OCI-LY1 (cell line): ENCODE data around the gene ADAMTS7.

Source experiments
- H2AFZ ChIP-seq: fragments of 200-600 bp; sonication (generic), shearing (Covaris generic); 2 replicates; pipeline ENCODE4 v1.6.0; 2014; ENCODE audit warnings: antibody characterized with exemption, mild to moderate bottlenecking, low read length
- H3F3A ChIP-seq: fragments of 200-600 bp; sonication (generic), shearing (Covaris generic); 2 replicates; pipeline ENCODE4 v1.6.0; 2014; ENCODE audit warnings: mild to moderate bottlenecking, antibody characterized with exemption, low read length, moderate library complexity; ENCODE audit not compliant: insufficient read depth
- H3K27ac ChIP-seq: fragments of 200-600 bp; sonication (generic); 2 replicates; pipeline ENCODE4 v1.5.1; 2014; ENCODE audit warnings: low read length, mixed run types, mild to moderate bottlenecking, low read depth; ENCODE audit not compliant: poor library complexity, severe bottlenecking
- H3K27me3 ChIP-seq: fragments of 200-600 bp; sonication (generic); 2 replicates; pipeline ENCODE4 v1.6.0; 2014; ENCODE audit warnings: antibody characterized with exemption, mild to moderate bottlenecking, low read length, moderate library complexity; ENCODE audit not compliant: insufficient read depth
- H3K36me3 ChIP-seq: fragments of 200-600 bp; sonication (generic); 2 replicates; pipeline ENCODE4 v1.6.1; 2014; ENCODE audit warnings: mild to moderate bottlenecking, antibody characterized with exemption, low read length, moderate library complexity, mixed read lengths; ENCODE audit not compliant: insufficient read depth
- H3K4me1 ChIP-seq: fragments of 200-600 bp; sonication (generic); 2 replicates; pipeline ENCODE4 v1.5.1; 2014; ENCODE audit warnings: mild to moderate bottlenecking, low read length, moderate library complexity; ENCODE audit not compliant: insufficient read depth, severe bottlenecking
- H3K4me2 ChIP-seq: fragments of 200-600 bp; sonication (generic), shearing (Covaris generic); 2 replicates; pipeline ENCODE4 v1.6.1; 2014; ENCODE audit warnings: low read length
- H3K4me3 ChIP-seq: fragments of 200-600 bp; sonication (generic); 2 replicates; pipeline ENCODE4 v1.5.1; 2014; ENCODE audit warnings: low read length, low read depth, mild to moderate bottlenecking, mixed read lengths; ENCODE audit not compliant: poor library complexity, severe bottlenecking
- H3K79me2 ChIP-seq: fragments of 200-600 bp; shearing (Covaris generic); 2 replicates; pipeline ENCODE4 v1.6.1; 2016; ENCODE audit warnings: mixed run types, low read length, mixed read lengths; ENCODE audit not compliant: insufficient read depth
- H3K9ac ChIP-seq: fragments of 200-600 bp; sonication (generic), shearing (Covaris generic); 2 replicates; pipeline ENCODE4 v1.6.1; 2014; ENCODE audit warnings: mild to moderate bottlenecking, low read length, mixed read lengths
- H3K9me2 ChIP-seq: fragments of 200-600 bp; sonication (generic), shearing (Covaris generic); 2 replicates; pipeline ENCODE4 v1.6.1; 2014; ENCODE audit warnings: low read depth, mild to moderate bottlenecking, low read length, mixed read lengths
- H3K9me3 ChIP-seq: fragments of 200-600 bp; shearing (Covaris generic); 2 replicates; pipeline ENCODE4 v1.6.1; 2014; ENCODE audit warnings: low read length, mixed read lengths
- H4K20me1 ChIP-seq: fragments of 200-600 bp; sonication (generic), shearing (Covaris generic); 2 replicates; pipeline ENCODE4 v1.6.0; 2016; ENCODE audit warnings: mild to moderate bottlenecking, low read length; ENCODE audit not compliant: insufficient read depth
- CTCF ChIP-seq: fragments of 200-600 bp; sonication (generic), shearing (Covaris generic); IDR thresholded peaks from 2 replicates; pipeline ENCODE4 v1.5.1; 2017; ENCODE audit warnings: mild to moderate bottlenecking, antibody characterized with exemption, low read length, moderate library complexity, mixed read lengths
- EZH2 ChIP-seq: fragments of 200-600 bp; sonication (generic), shearing (Covaris generic); IDR thresholded peaks from 2 replicates; pipeline ENCODE4 v1.8.0; 2017; ENCODE audit warnings: borderline replicate concordance, mixed run types, mild to moderate bottlenecking, antibody characterized with exemption, low read length, moderate library complexity, mixed read lengths

ADAMTS7 gene

GRCh38 chr15:78810362-78811123 is 721 bp downstream of the ADAMTS7 start:
- Histone ChIP-seq H3K9me2 (no peaks in the 10 kb centered on the region), H3K9me3 (no peaks in the 10 kb centered on the region), H3F3A (0 out of 2 replicates have a peak, but pooled peaks cover 4% of the 10 kb centered on the region), H3K4me1 (peaks cover 16% of the 10 kb centered on the region), H3K9ac (peak overlapping the region; percentile 20; the same call in 1 of the 2 replicates), H3K4me3 (peak overlapping the region; percentile 58), H4K20me1 (no peaks in the 10 kb centered on the region), H2AFZ (no peak overlapping the region), H3K36me3 (no peaks in the 10 kb centered on the region), H3K27me3 (peaks cover 18% of the 10 kb centered on the region), H3K4me2 (peak overlapping the region; percentile 90), H3K27ac (no peak overlapping the region), H3K79me2 (no peaks in the 10 kb centered on the region)
- no peak for TF ChIP-seq EZH2
- TF ChIP-seq CTCF: no peak

- Histone ChIP-seq H3K27ac (no peak overlapping the region), H3K4me2 (no peak overlapping the region), H3K9me2 (no peaks in the 10 kb centered on the region), H2AFZ (no peak overlapping the region), H4K20me1 (no peaks in the 10 kb centered on the region), H3F3A (0 out of 2 replicates have a peak, but pooled peaks cover 4% of the 10 kb centered on the region), H3K79me2 (no peaks in the 10 kb centered on the region), H3K9me3 (no peaks in the 10 kb centered on the region), H3K36me3 (no peaks in the 10 kb centered on the region), H3K9ac (no peak overlapping the region), H3K4me1 (peaks cover 16% of the 10 kb centered on the region), H3K27me3 (peaks cover 18% of the 10 kb centered on the region), H3K4me3 (no peak overlapping the region)
- TF ChIP-seq EZH2 (no peak), CTCF (no peak)
Measured at GRCh38 chr15:78810003-78810361, 1.3 kb downstream of the ADAMTS7 start.

- Histone ChIP-seq H3K4me2 (no peak overlapping the region), H3K4me1 (peaks cover 16% of the 10 kb centered on the region), H3K79me2 (no peaks in the 10 kb centered on the region), H3K9ac (no peak overlapping the region), H2AFZ (no peak overlapping the region), H4K20me1 (no peaks in the 10 kb centered on the region), H3K36me3 (no peaks in the 10 kb centered on the region), H3K27ac (no peak overlapping the region), H3K9me2 (no peaks in the 10 kb centered on the region), H3K9me3 (no peaks in the 10 kb centered on the region), H3K4me3 (no peak overlapping the region), H3F3A (0 out of 2 replicates have a peak, but pooled peaks cover 4% of the 10 kb centered on the region), H3K27me3 (peaks cover 15% of the 10 kb centered on the region)
- peak; percentile 70 for TF ChIP-seq CTCF
- TF ChIP-seq EZH2: no peak
Measured at GRCh38 chr15:78808550-78808949, 2.7 kb downstream of the ADAMTS7 start.
